HG03045 (cell line): ENCODE data around the gene IRF6.

Source experiments
- ATAC-seq: cut with Tn5 transposase; IDR thresholded peaks from one replicate; pipeline ENCODE4 v1.9.1; 2021; ENCODE audit warnings: mild to moderate bottlenecking, moderate library complexity; ENCODE audit not compliant: unreplicated experiment

Gene IRF6

GRCh38 chr1:209761011-209761635 lies 44.8 kb downstream of the IRF6 start:
- ATAC-seq: no peak

DNA sequence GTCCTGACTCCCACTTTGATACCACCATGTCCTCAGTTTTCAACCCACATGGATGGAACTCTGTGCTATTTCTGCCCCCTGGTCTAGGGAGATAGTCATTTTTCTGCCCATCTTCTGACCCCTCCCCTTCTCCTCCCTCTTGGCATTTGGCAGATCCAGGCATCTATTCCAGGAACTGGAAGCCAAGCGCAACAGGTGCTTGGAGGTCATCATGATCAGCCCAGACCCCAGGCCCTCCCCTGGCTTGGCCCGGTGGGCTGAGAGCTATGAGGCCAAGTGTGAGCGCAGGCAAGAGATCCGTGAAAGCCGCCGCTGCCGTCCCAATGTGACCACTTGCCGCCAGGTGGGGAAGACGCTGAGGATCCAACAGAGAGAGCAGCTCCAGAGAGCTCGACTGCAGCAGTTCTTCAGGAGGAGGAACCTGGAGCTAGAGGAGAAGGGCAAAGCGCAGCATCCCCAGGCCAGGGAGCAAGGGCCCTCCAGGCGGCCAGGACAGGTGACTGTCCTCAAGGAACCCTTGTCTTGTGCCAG lies 46.0 kb downstream of the IRF6 start:
- ATAC-seq: no peak

GRCh38 chr1:209758400-209758799 lies 47.5 kb downstream of the IRF6 start:
- ATAC-seq: no peak

DNA sequence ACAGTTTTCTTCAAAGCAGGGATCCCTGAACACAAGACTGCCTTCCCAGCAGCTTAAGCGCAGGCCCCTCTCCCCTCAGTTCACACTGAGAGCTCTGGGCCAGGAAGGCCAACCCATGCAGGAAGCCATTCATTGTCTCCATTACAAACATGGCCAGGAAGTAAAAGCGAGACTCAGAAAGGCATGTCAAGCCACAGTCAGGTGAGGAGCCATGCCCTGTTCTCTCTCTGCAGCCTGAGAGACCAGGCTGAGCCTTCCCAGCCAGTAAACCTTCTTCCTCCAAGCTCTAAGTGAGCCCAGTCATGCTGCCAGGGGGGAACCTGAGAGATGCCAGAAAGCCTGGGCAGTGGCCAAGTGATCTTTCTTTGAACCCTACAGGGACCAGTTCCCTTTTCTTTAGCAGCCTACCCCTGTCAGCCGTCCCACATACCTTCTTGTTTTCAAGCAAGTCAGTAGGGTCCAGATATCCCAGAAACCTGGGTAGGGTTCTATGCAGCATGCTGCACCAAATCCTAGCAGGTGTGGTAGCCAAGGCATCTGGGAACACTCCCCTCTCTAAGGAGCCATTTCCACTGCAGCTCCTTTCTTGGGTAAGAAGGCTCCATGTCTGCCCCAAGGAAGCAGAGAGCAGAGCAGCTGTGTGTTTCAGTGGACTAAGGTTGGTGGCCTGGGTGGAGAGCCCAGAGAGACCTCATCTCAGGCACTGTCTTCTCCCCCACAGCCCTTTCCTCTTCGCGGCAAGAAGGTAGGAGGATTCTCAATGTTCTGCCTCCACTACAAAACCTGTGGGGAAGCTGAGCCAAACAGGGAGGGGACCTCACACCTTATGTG lies 49.1 kb downstream of the IRF6 start:
- ATAC-seq: peak; percentile 21

DNA sequence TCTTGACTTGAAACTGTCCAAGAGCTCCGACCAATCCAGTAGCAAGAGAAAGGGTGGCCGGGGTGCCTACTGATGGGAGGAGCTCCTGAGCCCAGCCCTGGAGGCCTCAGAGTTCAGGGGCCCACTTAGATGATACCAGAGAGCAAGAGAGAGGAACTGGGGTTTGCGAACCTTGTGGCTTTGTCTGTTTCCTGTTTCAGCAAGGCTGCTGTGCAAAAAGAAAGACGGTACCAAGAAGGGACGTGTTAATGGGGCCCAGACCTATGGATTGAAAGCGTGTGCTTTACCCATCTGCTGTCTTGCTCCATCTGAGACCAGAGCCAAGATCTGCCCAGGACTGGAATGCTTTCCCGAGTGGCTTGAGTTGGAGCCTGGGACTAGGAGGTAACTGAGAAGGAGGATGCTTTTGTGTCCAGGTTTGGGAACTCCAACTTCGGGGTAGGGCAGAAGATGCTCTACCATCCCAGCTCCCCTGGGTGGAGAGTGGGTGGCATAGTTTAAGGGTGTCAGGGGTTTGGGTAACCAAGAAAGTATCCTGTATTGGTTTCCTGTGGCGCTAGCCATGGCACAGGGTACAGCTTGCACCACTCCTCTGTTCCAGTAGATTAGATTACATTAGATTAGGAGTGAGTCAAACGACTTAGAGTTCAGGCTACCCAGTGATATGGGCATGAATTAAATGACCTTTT lies 49.9 kb downstream of the IRF6 start, which contains the start of gene TRAF3IP3:
Gene TRAF3IP3 (plus strand): TSS at position 128 of the 689 bp plus-strand sequence. CDS start 3,987 bp downstream, outside the sequence.
- peak; percentile 78 for ATAC-seq

GRCh38 chr1:209755256-209755655 lies 50.7 kb downstream of the IRF6 start:
- no peak for ATAC-seq

GRCh38 chr1:209752890-209753289 lies 53.1 kb downstream of the IRF6 start:
- no peak for ATAC-seq

DNA sequence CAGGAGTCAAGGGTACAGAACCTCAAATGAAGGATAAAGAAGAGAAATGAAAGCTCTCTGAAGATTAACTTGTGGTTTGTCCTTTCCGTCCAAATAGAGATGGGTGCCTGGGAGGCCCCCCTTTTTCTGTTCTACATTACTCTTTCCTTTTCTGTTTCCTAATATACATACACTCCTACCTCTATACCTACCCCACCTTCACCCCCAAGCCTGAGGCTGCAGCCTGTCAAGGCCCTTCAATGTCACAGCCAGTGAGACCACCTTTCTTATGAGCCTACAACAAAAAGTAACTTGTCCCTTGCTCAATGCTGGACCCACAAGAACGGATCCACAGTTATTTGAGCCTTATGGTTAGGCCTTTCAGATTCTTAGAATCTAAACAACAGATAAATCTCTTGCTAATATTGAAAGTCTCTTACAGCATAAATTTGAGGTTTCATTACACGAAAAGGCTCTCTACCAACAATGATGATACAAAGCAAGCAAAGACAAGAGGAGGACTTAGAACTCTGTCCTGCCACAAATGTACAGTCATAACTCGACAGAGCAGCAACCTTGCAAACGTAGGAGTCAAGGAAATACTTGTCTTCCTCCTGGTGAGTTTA lies 54.2 kb downstream of the IRF6 start:
- peak; percentile 42 for ATAC-seq

DNA sequence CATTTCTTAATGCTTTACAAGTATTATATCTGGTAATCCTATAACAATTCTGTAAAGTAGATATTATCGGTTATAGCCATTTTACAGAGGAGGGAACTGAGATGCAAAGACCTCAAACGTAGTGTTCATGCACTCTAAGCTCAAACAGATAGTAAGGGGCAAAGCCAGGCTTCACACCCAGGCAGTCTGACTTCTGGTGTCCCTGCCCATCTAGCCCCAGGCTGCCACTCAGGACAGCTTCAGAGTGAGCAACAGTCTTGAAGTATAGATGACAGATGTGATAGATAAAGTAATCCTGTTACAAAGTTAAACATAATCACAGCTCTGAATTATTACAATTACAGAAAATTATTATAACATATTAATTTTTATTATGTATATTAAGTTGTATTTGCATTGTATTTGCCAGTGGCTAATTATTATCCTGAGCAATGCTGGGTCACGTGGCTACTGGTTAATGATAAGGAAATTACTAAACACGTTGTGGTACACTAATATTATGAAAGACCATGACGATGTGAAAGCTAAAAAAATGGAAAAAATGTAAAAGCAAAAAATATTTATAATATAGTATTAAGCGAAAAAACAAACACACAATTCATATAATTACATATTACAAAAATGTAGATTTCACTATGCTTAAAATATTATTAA lies 56.1 kb downstream of the IRF6 start:
- ATAC-seq: no peak

DNA sequence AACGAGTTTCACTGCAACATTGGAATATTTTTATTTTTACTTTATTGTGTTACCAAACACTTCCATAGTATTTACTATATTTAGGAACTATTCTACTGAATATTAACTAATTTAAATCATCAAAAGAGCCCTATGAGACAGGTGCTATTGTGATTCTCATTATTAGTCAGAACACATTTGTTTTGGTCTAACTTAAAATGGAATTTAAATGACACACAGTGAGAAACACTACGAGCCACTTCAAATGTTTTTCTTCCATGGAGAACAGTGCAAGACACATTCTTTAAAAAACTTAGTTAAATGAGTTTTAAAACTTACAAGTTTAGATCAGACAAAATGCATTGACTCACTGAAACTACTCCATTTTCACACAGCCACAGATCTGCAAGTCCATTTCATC lies 56.7 kb downstream of the IRF6 start:
- ATAC-seq: no peak

DNA sequence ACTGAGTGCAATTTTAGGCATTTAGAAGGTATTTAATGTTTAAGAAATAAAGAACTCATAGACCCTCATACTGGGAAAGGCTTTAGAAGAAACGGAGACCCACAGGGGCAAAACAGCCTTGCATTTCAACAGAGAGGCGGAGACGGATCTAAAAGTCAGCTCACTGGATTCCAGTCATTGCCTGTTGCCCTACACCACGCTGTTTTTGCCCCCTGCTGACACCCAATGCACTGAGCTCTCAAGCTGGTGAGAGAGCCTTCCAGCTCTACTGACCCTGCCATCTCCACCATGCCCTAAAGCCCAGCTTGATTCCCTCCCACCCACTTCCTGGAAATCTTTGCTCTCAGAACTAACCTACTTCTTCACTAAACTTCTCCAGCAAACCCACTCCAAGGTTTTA lies 57.3 kb downstream of the IRF6 start:
- ATAC-seq: no peak

GRCh38 chr1:209747580-209748262 lies 58.2 kb downstream of the IRF6 start:
- ATAC-seq: peak; percentile 87

DNA sequence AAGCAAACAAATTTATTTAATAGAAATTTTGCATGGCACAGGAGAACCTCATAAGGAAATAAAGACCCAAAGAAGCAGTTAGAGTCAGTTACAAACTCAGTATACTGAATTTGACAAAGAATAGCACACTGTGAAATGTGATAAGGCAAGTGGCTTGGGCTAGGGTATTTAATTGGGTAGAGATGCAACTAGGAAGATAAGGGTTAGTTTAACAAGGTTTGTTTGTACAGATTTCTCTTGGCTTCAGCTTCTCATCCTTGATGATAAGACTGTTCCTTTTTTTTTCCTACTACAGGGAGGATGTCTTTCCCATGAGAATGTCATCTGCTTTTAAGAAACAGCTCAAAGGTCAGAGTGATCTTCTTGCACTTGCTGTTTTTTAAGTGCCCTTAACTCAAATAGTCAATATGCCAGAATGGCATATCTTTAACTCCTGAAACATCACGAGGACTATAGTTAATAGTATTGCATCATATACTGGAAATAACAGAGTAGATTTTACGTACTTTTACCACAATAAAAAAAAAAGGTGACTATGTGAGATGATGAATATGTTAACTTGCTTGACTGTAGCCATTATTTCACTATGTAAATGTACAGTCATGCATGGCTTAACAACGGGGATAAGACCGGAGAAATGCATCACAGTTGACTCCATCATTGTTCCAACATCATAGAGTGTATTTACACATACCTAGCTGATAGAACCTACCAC lies 59.3 kb downstream of the IRF6 start:
- ATAC-seq: no peak

DNA sequence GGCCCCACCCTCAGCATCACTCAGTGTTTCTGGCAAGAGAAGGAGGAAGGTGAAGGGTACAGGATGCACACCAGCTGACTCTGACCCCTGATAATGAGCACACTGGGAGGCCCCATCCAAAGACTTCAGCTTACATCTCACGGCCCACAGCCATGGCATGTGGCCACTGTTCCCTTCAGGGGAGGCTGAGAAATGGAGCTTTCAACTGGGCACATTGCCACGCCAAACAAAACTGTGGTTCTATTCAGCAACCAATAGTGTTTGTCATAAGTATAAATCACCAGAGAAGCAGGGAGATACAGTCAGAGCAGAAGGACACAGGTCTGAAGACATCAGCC lies 62.8 kb downstream of the IRF6 start:
- ATAC-seq: no peak

DNA sequence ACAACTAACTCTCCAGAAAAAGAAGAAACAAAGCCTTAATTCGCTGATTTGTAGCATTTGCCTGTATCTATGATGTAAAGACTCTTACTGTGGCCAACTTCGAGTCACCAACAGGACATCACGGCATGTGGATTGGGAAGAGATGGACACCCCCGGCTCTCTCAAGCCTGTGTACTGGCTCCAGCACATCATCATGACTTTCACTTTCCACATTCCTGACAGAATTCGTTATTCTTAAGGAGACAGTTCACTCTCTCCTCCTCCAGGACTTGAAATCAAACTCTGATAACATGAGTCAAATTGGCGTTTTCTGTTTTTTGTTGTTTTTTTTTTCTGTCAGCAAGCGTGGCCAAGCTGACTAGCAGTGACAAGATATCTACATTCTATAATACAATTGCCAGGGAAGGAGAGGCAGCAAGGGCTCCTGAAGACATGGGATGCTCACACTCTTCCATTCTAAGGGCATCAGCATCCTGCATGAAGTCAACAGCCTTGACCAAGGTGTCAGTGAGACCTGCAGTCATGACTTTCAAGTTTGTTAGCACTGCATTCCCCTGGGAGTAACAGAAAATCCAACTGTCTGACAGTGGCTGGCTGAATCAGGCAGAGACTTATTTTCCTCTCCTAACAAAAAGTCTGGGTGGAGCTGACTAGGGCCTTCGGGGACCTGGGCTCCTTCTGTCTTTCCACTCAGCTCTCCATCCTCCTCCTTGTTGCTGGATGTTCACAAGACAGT lies 63.4 kb downstream of the IRF6 start:
- no peak for ATAC-seq

DNA sequence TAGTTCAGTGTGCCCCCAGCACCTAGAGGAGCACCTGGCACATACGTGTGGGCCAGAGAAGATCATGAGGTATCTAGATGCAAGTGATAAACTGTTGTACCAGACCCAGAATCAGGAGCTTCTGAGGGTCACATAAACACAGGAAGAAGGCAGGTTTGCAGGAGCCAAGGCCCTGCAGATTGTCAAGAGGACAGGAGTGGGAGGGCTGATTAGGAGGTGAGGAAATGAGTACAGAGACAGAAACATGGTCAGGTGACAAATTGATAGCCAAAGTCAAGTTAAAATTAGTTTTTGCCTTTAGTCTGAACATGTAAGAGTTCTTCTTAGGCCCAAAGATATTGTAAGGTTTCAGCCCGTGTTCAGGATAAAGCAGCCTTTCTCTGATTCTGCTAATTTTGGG lies 64.1 kb downstream of the IRF6 start:
- no peak for ATAC-seq

DNA sequence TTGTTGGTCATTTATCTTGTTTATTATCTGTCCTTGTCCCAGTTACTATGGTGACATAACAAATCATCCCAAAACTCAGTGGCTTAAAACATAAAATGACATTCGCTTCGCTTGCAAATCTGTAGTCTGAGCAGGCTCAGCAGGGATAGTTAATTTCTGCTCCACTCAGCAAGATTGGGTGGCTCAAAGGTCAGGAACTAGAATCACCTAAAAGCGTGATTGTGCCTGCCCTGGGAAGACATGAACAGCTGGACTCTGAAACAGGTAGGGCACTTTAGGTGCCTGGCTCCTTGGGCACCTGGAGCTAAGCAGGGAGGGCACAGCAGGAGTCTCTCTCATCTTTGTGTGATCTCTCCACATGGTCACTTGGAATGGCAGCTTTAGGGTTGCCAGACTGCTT lies 64.7 kb downstream of the IRF6 start:
- no peak for ATAC-seq

DNA sequence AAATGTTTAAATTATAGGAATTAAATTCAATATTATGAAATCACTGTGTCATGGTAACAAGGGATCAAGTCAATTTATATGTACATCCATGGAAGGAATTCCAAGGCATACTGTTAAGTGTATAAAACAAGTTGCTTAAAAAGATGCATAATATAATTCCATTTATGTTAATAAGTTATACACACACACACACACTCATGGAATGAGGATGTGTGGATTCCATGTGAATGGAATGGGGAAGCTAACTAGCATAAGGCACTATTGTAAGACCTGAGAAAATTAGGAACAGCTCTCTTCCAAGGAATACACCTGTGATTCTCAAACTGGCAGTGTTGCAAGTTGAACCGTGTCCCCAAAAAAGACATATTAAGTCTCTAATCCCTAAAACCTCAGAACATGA lies 67.7 kb downstream of the IRF6 start:
- ATAC-seq: no peak

- no peak for ATAC-seq
These were observed 68.8 kb downstream of the IRF6 start for GRCh38 chr1:209737118-209737505.
